DOHH2 (cell line): ENCODE results near the gene TRIM66.

Source experiments
- H3F3A ChIP-seq: fragments of 200-600 bp; sonication (generic), shearing (Covaris generic); 2 replicates; pipeline ENCODE4 v1.6.0; 2016; ENCODE audit warnings: antibody characterized with exemption, mild to moderate bottlenecking; ENCODE audit not compliant: control insufficient read depth, insufficient read depth
- H3K27ac ChIP-seq: fragments of 200-600 bp; sonication (generic); 2 replicates; pipeline ENCODE4 v1.5.1; 2014; ENCODE audit warnings: low read depth, mild to moderate bottlenecking, low read length, moderate library complexity
- H3K27me3 ChIP-seq: fragments of 200-600 bp; sonication (generic); 2 replicates; pipeline ENCODE4 v1.6.1; 2014; ENCODE audit warnings: mild to moderate bottlenecking, low read length, mixed read lengths; ENCODE audit not compliant: control insufficient read depth
- H3K36me3 ChIP-seq: fragments of 200-600 bp; sonication (generic); 2 replicates; pipeline ENCODE4 v1.6.1; 2014; ENCODE audit warnings: mild to moderate bottlenecking, low read length, moderate library complexity, mixed read lengths; ENCODE audit not compliant: control insufficient read depth
- H3K4me1 ChIP-seq: fragments of 200-600 bp; sonication (generic); 2 replicates; pipeline ENCODE4 v1.6.1; 2014; ENCODE audit warnings: mild to moderate bottlenecking, low read length, mixed read lengths; ENCODE audit not compliant: control insufficient read depth
- H3K4me2 ChIP-seq: fragments of 200-600 bp; sonication (generic); 2 replicates; pipeline ENCODE4 v1.6.0; 2014; ENCODE audit warnings: mild to moderate bottlenecking, low read length, moderate library complexity
- H3K4me3 ChIP-seq: fragments of 200-600 bp; sonication (generic); 2 replicates; pipeline ENCODE4 v1.5.1; 2014; ENCODE audit warnings: mild to moderate bottlenecking, low read length, mixed read lengths
- H3K79me2 ChIP-seq: fragments of 200-600 bp; sonication (generic); 2 replicates; pipeline ENCODE4 v1.6.1; 2014; ENCODE audit warnings: mild to moderate bottlenecking, low read length, mixed read lengths; ENCODE audit not compliant: control insufficient read depth
- H3K9me2 ChIP-seq: fragments of 200-600 bp; sonication (generic); replicated peaks from 2 replicates; pipeline ENCODE4 v1.6.1; 2014; ENCODE audit warnings: mild to moderate bottlenecking, low read length, mixed read lengths; ENCODE audit not compliant: control insufficient read depth
- H3K9me3 ChIP-seq: fragments of 200-600 bp; sonication (generic); 2 replicates; pipeline ENCODE4 v1.6.1; 2014; ENCODE audit warnings: antibody characterized with exemption, low read length, mixed read lengths; ENCODE audit not compliant: control insufficient read depth, insufficient read depth
- H4K20me1 ChIP-seq: fragments of 200-600 bp; sonication (generic); 2 replicates; pipeline ENCODE4 v1.6.0; 2014; ENCODE audit warnings: low read depth, mild to moderate bottlenecking, antibody characterized with exemption, low read length, moderate library complexity; ENCODE audit not compliant: control insufficient read depth, insufficient read depth
- CTCF ChIP-seq: fragments of 200-600 bp; sonication (generic); IDR thresholded peaks from one replicate; pipeline ENCODE4 v1.5.1; 2014; ENCODE audit warnings: antibody characterized with exemption, mild to moderate bottlenecking, low read depth, low read length; ENCODE audit not compliant: poor library complexity, severe bottlenecking
- EZH2phosphoT487 ChIP-seq: fragments of 200-600 bp; sonication (generic); IDR thresholded peaks from 2 replicates; pipeline ENCODE4 v1.6.1; 2017; ENCODE audit warnings: borderline replicate concordance, mild to moderate bottlenecking, antibody characterized with exemption, low read length, moderate library complexity, mixed read lengths

The TRIM66 gene

GRCh38 chr11:8713760-8714454, 31.4 kb upstream of the TRIM66 start:
- TF ChIP-seq CTCF = no peak
- TF ChIP-seq EZH2phosphoT487 = no peak
- no peaks in the 10 kb centered on the region for H3K36me3 ChIP-seq
- H3K4me3 ChIP-seq = no peak overlapping the region
- no peak overlapping the region for H3K27ac ChIP-seq
- no peaks in the 10 kb centered on the region for H3F3A ChIP-seq
- H4K20me1 ChIP-seq = no peaks in the 10 kb centered on the region
- H3K27me3 ChIP-seq = no peaks in the 10 kb centered on the region; the same call in 1 of the 2 replicates
- no peak overlapping the region for H3K4me2 ChIP-seq
- no peaks in the 10 kb centered on the region for H3K9me2 ChIP-seq
- H3K79me2 ChIP-seq = no peaks in the 10 kb centered on the region
- no peaks in the 10 kb centered on the region for H3K9me3 ChIP-seq
- H3K4me1 ChIP-seq = peaks cover 11% of the 10 kb centered on the region

- Histone ChIP-seq H3K9me3 (no peaks in the 10 kb centered on the region), H4K20me1 (no peaks in the 10 kb centered on the region), H3K9me2 (no peaks in the 10 kb centered on the region), H3K27me3 (no peaks in the 10 kb centered on the region), H3K27ac (no peak overlapping the region), H3K36me3 (no peaks in the 10 kb centered on the region), H3K4me1 (peaks cover 4% of the 10 kb centered on the region), H3K4me3 (no peak overlapping the region), H3F3A (no peaks in the 10 kb centered on the region), H3K4me2 (no peak overlapping the region), H3K79me2 (no peaks in the 10 kb centered on the region)
- TF ChIP-seq EZH2phosphoT487 (no peak), CTCF (no peak)
Observed at GRCh38 chr11:8712506-8712905, 30.0 kb upstream of the TRIM66 start.

- TF ChIP-seq EZH2phosphoT487 = no peak
- no peak for TF ChIP-seq CTCF
- Histone ChIP-seq H4K20me1 (no peaks in the 10 kb centered on the region), H3K36me3 (no peaks in the 10 kb centered on the region), H3K27ac (no peak overlapping the region), H3K4me2 (no peak overlapping the region), H3K9me2 (no peaks in the 10 kb centered on the region), H3K4me3 (no peak overlapping the region), H3K27me3 (no peaks in the 10 kb centered on the region), H3F3A (no peaks in the 10 kb centered on the region), H3K79me2 (no peaks in the 10 kb centered on the region), H3K9me3 (no peaks in the 10 kb centered on the region), H3K4me1 (no peaks in the 10 kb centered on the region)
Observed at GRCh38 chr11:8711895-8712442, 29.5 kb upstream of the TRIM66 start.
